Ascending aorta (tissue), 2 donors: Measurements from ENCODE around the gene BPHL. TPM values are rescaled to one million over a fixed set of nuclear protein-coding genes. Genes with fewer than 3 reads are reported as not detected.

Source experiments
- DNase-seq, 2 donors: peaks; one replicate each; pipeline ENCODE4 v3.0.0-alpha.2; 2019; ENCODE audit warnings: low spot score in 2 of 2
- H3K27ac ChIP-seq, 2 donors: fragments of 200-600 bp; sonication (generic); one replicate each; pipeline ENCODE4 v1.5.1; 2016 to 2017; ENCODE audit warnings: mild to moderate bottlenecking in 1 of 2
- H3K27me3 ChIP-seq: fragments of 200-600 bp; sonication (generic); one replicate; pipeline ENCODE4 v1.5.1; 2017
- H3K36me3 ChIP-seq, 2 donors: fragments of 200-600 bp; sonication (generic); one replicate each; pipeline ENCODE4 v1.5.1; 2016
- H3K4me1 ChIP-seq, 2 donors: fragments of 200-600 bp; sonication (generic); one replicate each; pipeline ENCODE4 v1.5.1; 2016 to 2017; ENCODE audit warnings: mild to moderate bottlenecking in 1 of 2
- H3K4me3 ChIP-seq, 2 donors: fragments of 200-600 bp; sonication (generic); one replicate each; pipeline ENCODE4 v1.5.1; 2016 to 2017; ENCODE audit warnings: mild to moderate bottlenecking in 1 of 2
- H3K9me3 ChIP-seq, 2 donors: fragments of 200-600 bp; sonication (generic); one replicate each; pipeline ENCODE4 v1.5.1; 2016
- intact Hi-C: fragments of 100-400 bp; cut with DNase I; formaldehyde crosslinking; loops from one replicate; pipeline ENCODE4 v1.15.1; 2023
- total RNA-seq: library from RNA; depleted of rRNA; stranded (reverse); fragments of >200 nt; gene quantifications from one replicate; pipeline ENCODE4 v1.1.0, GENCODE V29; 2016
- TF ChIP-seq, protein P1 (sequence below), 3 experiments: fragments of 200-600 bp in 2 of 3; fragments of 450-650 bp in 1 of 3; sonication (generic) in 2 of 3; IDR thresholded peaks; one replicate each; pipeline ENCODE4 v1.5.1; 2016 to 2019; ENCODE audit warnings: antibody characterized with exemption in 3 of 3, mild to moderate bottlenecking in 1 of 3, moderate library complexity in 1 of 3

BPHL gene
- total RNA-seq, 1 donor from 2014 or later: 7.7 TPM

DNA sequence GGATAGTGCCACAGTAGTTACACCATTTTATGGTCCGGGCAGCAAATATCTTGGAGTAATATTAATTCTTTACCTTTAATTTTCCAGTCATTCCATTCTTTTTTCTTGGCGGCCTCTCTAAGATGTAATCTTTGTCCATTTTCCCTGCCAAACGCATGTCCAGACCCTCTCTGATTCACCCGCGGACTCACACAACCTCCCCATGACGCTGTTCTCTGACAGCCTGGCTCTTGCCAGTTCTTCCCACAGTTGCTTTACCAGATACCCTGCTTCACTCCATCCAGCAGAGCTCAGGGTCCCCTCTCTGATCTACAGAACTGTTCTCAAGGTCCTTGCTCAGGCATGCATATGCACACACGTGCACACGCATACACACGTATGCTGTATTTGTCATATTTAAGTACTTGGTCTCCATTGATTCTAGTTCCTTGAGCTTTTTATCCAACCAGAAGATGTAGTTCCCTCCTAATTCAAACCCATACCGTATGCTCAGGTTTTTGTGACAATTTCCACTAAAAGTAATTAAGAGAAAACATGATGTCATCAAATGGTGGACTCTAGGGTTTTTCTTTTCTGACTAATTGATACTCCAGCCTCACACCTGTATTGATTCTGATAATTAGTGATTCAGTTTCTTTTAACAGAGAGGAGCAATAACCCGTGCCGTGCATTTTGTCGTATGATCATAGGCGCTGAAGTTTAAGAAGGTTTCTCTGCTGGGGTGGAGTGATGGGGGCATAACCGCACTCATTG is 10.0 kb downstream of the BPHL start:
- Histone ChIP-seq H3K27ac (no peak overlapping the region), H3K4me3 (no peak overlapping the region), H3K9me3 (no peaks in the 10 kb centered on the region), H3K4me1 (no peaks in the 10 kb centered on the region), H3K36me3 (peaks cover 20 to 23% of the 10 kb centered on the region in 2 donors), H3K27me3 (no peaks in the 10 kb centered on the region)
- DNase-seq: no peak
- TF ChIP-seq, protein P1, sequence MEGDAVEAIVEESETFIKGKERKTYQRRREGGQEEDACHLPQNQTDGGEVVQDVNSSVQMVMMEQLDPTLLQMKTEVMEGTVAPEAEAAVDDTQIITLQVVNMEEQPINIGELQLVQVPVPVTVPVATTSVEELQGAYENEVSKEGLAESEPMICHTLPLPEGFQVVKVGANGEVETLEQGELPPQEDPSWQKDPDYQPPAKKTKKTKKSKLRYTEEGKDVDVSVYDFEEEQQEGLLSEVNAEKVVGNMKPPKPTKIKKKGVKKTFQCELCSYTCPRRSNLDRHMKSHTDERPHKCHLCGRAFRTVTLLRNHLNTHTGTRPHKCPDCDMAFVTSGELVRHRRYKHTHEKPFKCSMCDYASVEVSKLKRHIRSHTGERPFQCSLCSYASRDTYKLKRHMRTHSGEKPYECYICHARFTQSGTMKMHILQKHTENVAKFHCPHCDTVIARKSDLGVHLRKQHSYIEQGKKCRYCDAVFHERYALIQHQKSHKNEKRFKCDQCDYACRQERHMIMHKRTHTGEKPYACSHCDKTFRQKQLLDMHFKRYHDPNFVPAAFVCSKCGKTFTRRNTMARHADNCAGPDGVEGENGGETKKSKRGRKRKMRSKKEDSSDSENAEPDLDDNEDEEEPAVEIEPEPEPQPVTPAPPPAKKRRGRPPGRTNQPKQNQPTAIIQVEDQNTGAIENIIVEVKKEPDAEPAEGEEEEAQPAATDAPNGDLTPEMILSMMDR (IDR thresholded peaks at IDR 0.05): no peak
- intact Hi-C loops: loop anchor here (10.0 kb wide), 2 partner anchors 226 to 866 kb away; no protein-coding TSS in a partner anchor

DNA sequence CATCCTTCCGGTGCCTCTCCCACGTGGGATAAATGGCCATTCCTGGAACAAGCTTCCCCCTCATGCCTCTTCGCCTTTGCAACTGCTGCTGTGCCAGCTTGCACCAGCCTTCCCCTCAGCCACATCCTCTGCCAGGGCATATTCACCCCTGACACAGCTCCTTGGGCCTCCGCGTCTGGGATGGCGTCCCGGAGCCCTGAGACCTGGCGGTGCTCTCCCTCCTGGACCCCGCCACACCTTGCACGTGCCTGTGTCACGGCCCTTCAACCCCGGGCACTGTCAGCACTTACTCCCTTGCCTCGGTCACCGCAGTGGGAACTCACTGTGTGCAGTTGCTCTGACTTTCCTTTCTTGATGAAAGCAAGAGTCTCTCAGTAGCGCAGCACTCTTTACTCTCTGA is 13.2 kb downstream of the BPHL start:
- Histone ChIP-seq H3K4me3 (no peak overlapping the region), H3K36me3 (peaks cover 20 to 33% of the 10 kb centered on the region in 2 donors), H3K9me3 (no peaks in the 10 kb centered on the region), H3K27ac (no peak overlapping the region), H3K27me3 (no peaks in the 10 kb centered on the region), H3K4me1 (no peaks in the 10 kb centered on the region)
- intact Hi-C loops: no loop called here
- TF ChIP-seq, protein P1 (IDR thresholded peaks at IDR 0.05): no peak
- DNase-seq: no peak

DNA sequence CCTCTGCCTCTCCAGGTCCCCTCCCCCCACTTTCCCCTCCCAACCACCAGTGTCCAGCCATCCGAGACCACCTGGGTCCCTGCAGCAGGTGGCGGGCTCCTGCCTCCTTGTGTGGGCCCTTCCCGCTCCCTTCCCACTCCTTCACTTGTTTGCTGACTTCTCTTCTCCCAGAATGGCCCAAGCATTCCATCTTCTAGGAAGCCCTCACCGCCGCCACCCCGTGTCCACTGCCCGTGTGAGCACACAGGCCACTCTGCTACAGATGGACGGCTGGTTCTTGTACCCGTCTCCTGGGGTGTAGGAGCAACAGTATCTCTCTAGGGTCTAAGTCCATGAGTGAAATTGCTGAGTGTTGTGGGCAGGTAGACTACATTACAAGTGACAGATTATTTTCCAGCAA is 15.0 kb downstream of the BPHL start:
- Histone ChIP-seq H3K27me3 (no peaks in the 10 kb centered on the region), H3K36me3 (peaks cover 32 to 50% of the 10 kb centered on the region in 2 donors), H3K9me3 (no peaks in the 10 kb centered on the region), H3K27ac (no peak overlapping the region), H3K4me3 (no peak overlapping the region), H3K4me1 (no peaks in the 10 kb centered on the region)
- no peak for DNase-seq
- TF ChIP-seq, protein P1 (IDR thresholded peaks at IDR 0.05): no peak
- intact Hi-C loops: no loop called here

DNA sequence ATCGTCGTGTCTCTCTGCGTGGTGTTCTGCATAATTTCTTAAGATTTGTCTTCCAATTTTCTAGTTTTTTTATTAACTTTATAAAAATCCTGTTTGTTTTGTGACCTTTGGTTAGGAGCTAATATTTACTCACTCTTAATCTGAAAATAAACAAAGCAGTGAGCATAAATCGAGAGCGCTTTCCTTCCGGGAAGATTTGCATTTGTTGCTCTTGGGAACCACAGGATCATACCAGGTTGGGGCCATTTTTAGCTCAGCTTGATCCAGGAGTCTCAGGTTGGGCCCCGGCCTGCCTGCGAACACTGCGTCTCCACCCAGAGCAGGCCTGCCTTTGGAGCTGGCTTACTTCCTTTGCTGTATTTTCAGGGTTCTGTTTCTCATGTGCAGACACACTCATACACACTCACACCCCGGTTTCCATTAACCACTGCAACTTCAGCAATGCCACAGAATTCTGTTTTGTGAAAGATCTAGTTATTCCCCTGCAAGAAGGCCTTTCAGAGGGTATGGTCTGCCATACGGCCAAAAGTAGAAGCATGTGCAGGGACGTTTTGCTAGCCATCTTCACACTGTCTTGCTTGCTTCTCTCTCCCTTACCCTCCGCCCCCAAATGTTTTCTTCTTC is 17.3 kb downstream of the BPHL start:
- intact Hi-C loops: no loop called here
- no peak overlapping the region for H3K4me3 ChIP-seq
- no peaks in the 10 kb centered on the region for H3K27me3 ChIP-seq
- H3K4me1 ChIP-seq: no peaks in the 10 kb centered on the region
- H3K36me3 ChIP-seq: peaks cover 31 to 54% of the 10 kb centered on the region in 2 donors
- H3K9me3 ChIP-seq: no peaks in the 10 kb centered on the region
- no peak overlapping the region for H3K27ac ChIP-seq
- DNase-seq: no peak
- TF ChIP-seq, protein P1 (IDR thresholded peaks at IDR 0.05): no peak

DNA sequence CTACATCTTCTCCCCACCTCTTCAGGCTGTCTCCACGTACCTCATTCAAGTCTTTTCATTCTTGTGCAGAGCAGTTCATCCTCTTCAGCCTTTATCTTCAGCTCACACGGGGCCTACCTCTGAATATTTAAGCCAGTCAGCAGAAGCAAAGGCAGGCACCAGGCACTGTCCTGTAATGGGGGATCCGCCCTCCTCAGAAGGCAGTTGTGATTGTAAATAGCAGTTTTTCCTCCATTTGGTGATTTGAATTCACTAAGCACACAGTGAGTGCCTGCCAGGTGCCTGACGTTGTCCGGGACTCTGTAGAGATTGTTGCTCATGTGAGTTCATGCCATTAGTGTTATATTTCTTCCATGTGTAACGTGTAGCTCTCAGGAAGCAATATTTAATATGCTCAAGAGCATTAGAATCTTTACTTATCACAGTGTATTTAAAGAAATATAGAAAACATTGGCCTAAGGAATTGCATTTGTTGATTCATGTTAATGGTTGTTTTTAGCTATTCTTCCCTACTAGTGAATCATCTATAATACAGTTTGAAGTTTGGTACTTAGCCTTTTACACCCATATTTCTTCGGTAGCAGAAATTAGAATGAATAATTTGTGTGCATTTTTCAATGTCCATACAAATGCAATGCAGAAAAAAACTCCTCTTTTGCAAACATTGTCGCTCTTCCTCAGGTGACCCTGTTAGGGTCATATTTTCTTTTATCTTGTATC is 17.9 kb downstream of the BPHL start:
- Histone ChIP-seq H3K4me3 (no peak overlapping the region), H3K4me1 (no peaks in the 10 kb centered on the region), H3K27ac (no peak overlapping the region), H3K9me3 (no peaks in the 10 kb centered on the region), H3K27me3 (no peaks in the 10 kb centered on the region), H3K36me3 (peaks cover 33 to 59% of the 10 kb centered on the region in 2 donors)
- intact Hi-C loops: no loop called here
- DNase-seq: no peak
- TF ChIP-seq, protein P1 (IDR thresholded peaks at IDR 0.05): no peak
